IMR-90 (cell line): ENCODE measurements around the gene EPB41L4A. TPM values are rescaled to one million over a fixed set of nuclear protein-coding genes. Genes with fewer than 3 reads are reported as not detected.

Source experiments
- ATAC-seq: fragments of 200-7000 bp; cut with Tn5 transposase; 2 replicates; pipeline ENCODE4 v1.9.1; 2020; ENCODE audit warnings: low read depth, mild to moderate bottlenecking, moderate library complexity
- BruUV-seq: library from RNA; stranded (reverse); fragments of 400-500 nt; replicated peaks from 2 replicates; lab custom pipeline; 2021; lab: Mats Ljungman, UMichigan
- CTCF ChIA-PET: fragments of 300-600 bp; formaldehyde crosslinking; extraction: SDS; loops from one replicate; lab custom pipeline; 2021; ENCODE audit warnings: antibody characterized with exemption; lab: Yijun Ruan, JAX
- POLR2A ChIA-PET: fragments of 300-600 bp; sonication (Branson Sonifier 250); formaldehyde crosslinking; loops from one replicate; lab custom pipeline; 2022; ENCODE audit warnings: antibody characterized with exemption; ENCODE audit not compliant: unreplicated experiment; lab: Charles Lee
- DNase-seq: peaks from one replicate; pipeline ENCODE4 v3.0.0; 2013
- H2AFZ ChIP-seq: replicated peaks from 2 replicates; pipeline ENCODE3; 2013; ENCODE audit warnings: low read length, mild to moderate bottlenecking; ENCODE audit not compliant: poor library complexity
- H2AK5ac ChIP-seq: 2 replicates; pipeline ENCODE4 v1.6.1; 2013; ENCODE audit warnings: low read depth, low read length, inconsistent platforms
- H2AK9ac ChIP-seq: replicated peaks from 2 replicates; pipeline ENCODE3; 2013; ENCODE audit warnings: mild to moderate bottlenecking, low read depth, low read length, moderate library complexity; ENCODE audit not compliant: poor library complexity
- H2BK120ac ChIP-seq: 2 replicates; pipeline ENCODE4 v1.6.1; 2013; ENCODE audit warnings: low read depth, low read length, inconsistent platforms
- H2BK15ac ChIP-seq: 3 replicates; pipeline ENCODE4 v1.6.1; 2013; ENCODE audit warnings: low read depth, low read length, inconsistent platforms
- H2BK20ac ChIP-seq: 2 replicates; pipeline ENCODE4 v1.6.1; 2013; ENCODE audit warnings: low read depth, mild to moderate bottlenecking, inconsistent platforms, low read length, moderate library complexity
- H2BK5ac ChIP-seq: 2 replicates; pipeline ENCODE4 v1.6.1; 2013; ENCODE audit warnings: mild to moderate bottlenecking, low read depth, low read length, inconsistent platforms; ENCODE audit not compliant: poor library complexity, severe bottlenecking
- H3K14ac ChIP-seq: replicated peaks from 2 replicates; pipeline ENCODE4 v1.6.1; 2013; ENCODE audit warnings: low read depth, low read length, inconsistent platforms
- H3K18ac ChIP-seq: 2 replicates; pipeline ENCODE4 v1.6.1; 2013; ENCODE audit warnings: low read depth, low read length, control low read depth
- H3K23ac ChIP-seq: 2 replicates; pipeline ENCODE4 v1.6.1; 2013; ENCODE audit warnings: low read depth, low read length, inconsistent platforms
- H3K27ac ChIP-seq: 2 replicates; pipeline ENCODE4 v1.5.1; 2013; ENCODE audit warnings: mild to moderate bottlenecking, control low read depth, low read length; ENCODE audit not compliant: insufficient read depth
- H3K27me3 ChIP-seq: 2 replicates; pipeline ENCODE4 v1.6.1; 2013; ENCODE audit warnings: low read length; ENCODE audit not compliant: control insufficient read depth, insufficient read depth
- H3K36me3 ChIP-seq: 2 replicates; pipeline ENCODE4 v1.6.1; 2013; ENCODE audit warnings: low read length, mixed read lengths; ENCODE audit not compliant: control insufficient read depth, insufficient read depth
- H3K4ac ChIP-seq: 2 replicates; pipeline ENCODE4 v1.6.1; 2013; ENCODE audit warnings: low read depth, low read length, inconsistent platforms
- H3K4me1 ChIP-seq: 2 replicates; pipeline ENCODE4 v1.6.1; 2013; ENCODE audit warnings: low read length, mixed read lengths; ENCODE audit not compliant: control insufficient read depth, insufficient read depth
- H3K4me2 ChIP-seq: 2 replicates; pipeline ENCODE4 v1.6.1; 2013; ENCODE audit warnings: low read depth, mild to moderate bottlenecking, control low read depth, low read length, moderate library complexity
- H3K4me3 ChIP-seq: 2 replicates; pipeline ENCODE4 v1.5.1; 2013; ENCODE audit warnings: low read depth, mild to moderate bottlenecking, control low read depth, low read length, moderate library complexity; ENCODE audit not compliant: insufficient read depth
- H3K56ac ChIP-seq: 2 replicates; pipeline ENCODE4 v1.6.1; 2013; ENCODE audit warnings: low read length, inconsistent platforms; ENCODE audit not compliant: insufficient read depth; ENCODE audit errors: extremely low read depth
- H3K79me1 ChIP-seq, 2 experiments: 2 replicates each; pipeline ENCODE4 v1.6.1; 2013; ENCODE audit warnings: low read length in 2 of 2, inconsistent platforms in 1 of 2, low read depth in 1 of 2
- H3K9ac ChIP-seq: 2 replicates; pipeline ENCODE4 v1.6.1; 2013; ENCODE audit warnings: low read depth, low read length, control low read depth
- H3K9me1 ChIP-seq: 2 replicates; pipeline ENCODE4 v1.6.1; 2013; ENCODE audit warnings: low read length, inconsistent platforms; ENCODE audit not compliant: insufficient read depth
- H3K9me3 ChIP-seq: 2 replicates; pipeline ENCODE4 v1.6.1; 2013; ENCODE audit warnings: low read length; ENCODE audit not compliant: control insufficient read depth, insufficient read depth
- H4K20me1 ChIP-seq: 2 replicates; pipeline ENCODE4 v1.6.1; 2013; ENCODE audit warnings: low read length, inconsistent platforms; ENCODE audit not compliant: insufficient read depth
- H4K5ac ChIP-seq: 2 replicates; pipeline ENCODE4 v1.6.1; 2013; ENCODE audit warnings: mild to moderate bottlenecking, low read depth, low read length, control low read depth
- H4K8ac ChIP-seq, 2 experiments: 2 replicates each; pipeline ENCODE4 v1.6.1; 2013; ENCODE audit warnings: low read depth in 2 of 2, low read length in 2 of 2, control low read depth in 1 of 2, inconsistent platforms in 1 of 2
- H4K91ac ChIP-seq: 2 replicates; pipeline ENCODE4 v1.6.1; 2013; ENCODE audit warnings: low read depth, low read length, inconsistent platforms; ENCODE audit not compliant: insufficient read depth
- CEBPB ChIP-seq: IDR thresholded peaks from 2 replicates; pipeline ENCODE4 v1.6.1; 2012; ENCODE audit warnings: low read depth, low read length, improper control_type of control experiment
- FOS ChIP-seq: fragments of 150-350 bp; IDR thresholded peaks from 2 replicates; pipeline ENCODE4 v1.6.1; 2016; ENCODE audit warnings: low read depth, low read length
- MAZ ChIP-seq: IDR thresholded peaks from 2 replicates; pipeline ENCODE4 v1.6.1; 2012; ENCODE audit warnings: low read depth, mild to moderate bottlenecking, low read length, improper control_type of control experiment, moderate library complexity, borderline replicate concordance
- MXI1 ChIP-seq: IDR thresholded peaks from 2 replicates; pipeline ENCODE4 v1.6.1; 2012; ENCODE audit warnings: low read depth, mild to moderate bottlenecking, low read length, moderate library complexity, borderline replicate concordance
- NFE2L2 ChIP-seq: fragments of 150-350 bp; IDR thresholded peaks from 2 replicates; pipeline ENCODE4 v1.6.1; 2016; ENCODE audit warnings: low read depth, mild to moderate bottlenecking, low read length
- RAD21 ChIP-seq: IDR thresholded peaks from 2 replicates; pipeline ENCODE4 v1.6.1; 2012; ENCODE audit warnings: low read length, improper control_type of control experiment
- RCOR1 ChIP-seq: IDR thresholded peaks from 2 replicates; pipeline ENCODE4 v1.6.1; 2012; ENCODE audit warnings: mild to moderate bottlenecking, low read length, improper control_type of control experiment; ENCODE audit not compliant: insufficient replicate concordance
- RFX5 ChIP-seq: IDR thresholded peaks from 2 replicates; pipeline ENCODE4 v1.8.0; 2012; ENCODE audit warnings: low read depth, mild to moderate bottlenecking, low read length, moderate library complexity
- SMC3 ChIP-seq: fragments of 150-350 bp; IDR thresholded peaks from 2 replicates; pipeline ENCODE4 v1.6.1; 2016; ENCODE audit warnings: low read depth, mild to moderate bottlenecking, antibody characterized with exemption, low read length, moderate library complexity
- WGBS, 2 experiments: methylation state at CpG; one replicate each; pipeline versions ENCODE4 v1.1.5 to v1.1.7; 2013; ENCODE audit warnings: missing lambda C conversion rate in 2 of 2; ENCODE audit not compliant: insufficient read length in 1 of 2; ENCODE audit errors: extremely low coverage in 2 of 2; 5-methylcytosine and 5-hydroxymethylcytosine counted together
- dilution Hi-C: fragments of 300-500 bp; cut with HindIII; formaldehyde crosslinking; loops from one replicate; pipeline ENCODE4 v1.14.3; 2018; ENCODE audit warnings: low sequenced_read_pairs; ENCODE audit not compliant: unreplicated experiment
- in situ Hi-C: fragments of 300-500 bp; cut with MboI; formaldehyde crosslinking; loops from 3 replicates; pipeline ENCODE4 v1.14.3; 2019; ENCODE audit warnings: low sequenced_read_pairs, inconsistent platforms, mixed read lengths
- intact Hi-C: fragments of 100-400 bp; cut with micrococcal nuclease; formaldehyde crosslinking; loops from 2 replicates; pipeline ENCODE4 v1.10.0; 2022
- polyA plus RNA-seq, 3 experiments: library from polyadenylated mRNA; depleted of rRNA; stranded (reverse); fragments of >200 nt; gene quantifications; 2 replicates each; pipeline ENCODE4 v1.2.3, GENCODE V29; 2012; ENCODE audit warnings: low replicate concordance in 1 of 3
- total RNA-seq: library from RNA; depleted of rRNA; stranded (reverse); fragments of >200 nt; gene quantifications from 2 replicates; pipeline ENCODE4 v1.2.3, GENCODE V29; 2012
- TF ChIP-seq, protein P1 (sequence below): fragments of 150-350 bp; IDR thresholded peaks from 2 replicates; pipeline ENCODE4 v1.6.1; 2016; ENCODE audit warnings: low read depth, mild to moderate bottlenecking, low read length, moderate library complexity, borderline replicate concordance
- TF ChIP-seq, protein P2 (sequence below): conservative IDR thresholded peaks from 2 replicates; pipeline ENCODE4 v1.5.1; 2012; ENCODE audit warnings: mild to moderate bottlenecking, low read depth, low read length, improper control_type of control experiment
- TF ChIP-seq, protein P3 (sequence below): fragments of 150-350 bp; IDR thresholded peaks from 2 replicates; pipeline ENCODE4 v1.6.1; 2017; ENCODE audit warnings: mild to moderate bottlenecking, antibody characterized with exemption, low read length, low read depth

The EPB41L4A gene
- total and polyA plus RNA-seq, 2 of the 4 experiments (the other 2 are of a cell fraction), result under 0.01 to 0.02 TPM

DNA sequence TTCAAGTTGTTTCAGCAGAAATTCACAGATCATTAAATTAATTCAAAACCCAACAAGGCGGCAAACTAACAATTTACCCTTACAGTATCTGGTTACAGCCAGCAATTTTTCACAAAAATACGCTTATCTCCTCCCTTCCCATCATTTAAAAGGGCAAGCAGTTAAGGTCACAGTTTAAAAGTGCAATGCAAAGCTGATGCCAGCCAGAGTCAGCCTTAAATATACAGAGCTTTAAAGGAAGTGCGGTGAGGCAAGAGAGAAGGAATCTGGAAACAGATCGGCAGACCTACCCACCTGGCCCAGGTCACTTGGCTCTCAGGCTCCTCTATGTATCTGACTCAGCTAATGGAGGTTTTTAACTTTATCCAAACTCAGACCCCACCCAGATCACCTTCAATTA lies 31.0 kb downstream of the EPB41L4A start:
- no peak overlapping the region for H2BK5ac ChIP-seq
- H3K23ac ChIP-seq, result no peak overlapping the region
- H3K27me3 ChIP-seq, result no peaks in the 10 kb centered on the region; the same call in 1 of the 2 replicates
- H2AK5ac ChIP-seq, result no peak overlapping the region
- H3K4me1 ChIP-seq, result no peaks in the 10 kb centered on the region
- H3K4me2 ChIP-seq, result no peak overlapping the region
- dilution Hi-C loops, result no loop called here
- intact Hi-C loops, result no loop called here
- no peak for DNase-seq
- ChIA-PET CTCF (interaction anchor here (0.9 kb wide), 1 partner anchor 17 kb away, joined by 4 read pairs; no protein-coding TSS in a partner anchor), POLR2A (no interaction called here)
- no peak overlapping the region for H3K9ac ChIP-seq
- no peak overlapping the region for H3K27ac ChIP-seq
- no TSS peak for BruUV-seq
- no peak overlapping the region for H3K4ac ChIP-seq
- H4K8ac ChIP-seq, result no peak overlapping the region
- no peak overlapping the region for H3K4me3 ChIP-seq
- in situ Hi-C loops, result no loop called here
- H3K36me3 ChIP-seq, result no peaks in the 10 kb centered on the region
- H2BK120ac ChIP-seq, result no peak overlapping the region
- no peak for ATAC-seq
- no peaks in the 10 kb centered on the region for H3K79me1 ChIP-seq
- H3K9me1 ChIP-seq, result no peaks in the 10 kb centered on the region
- no peak overlapping the region for H3K18ac ChIP-seq
- H4K5ac ChIP-seq, result no peak overlapping the region
- no CpG with 5 or more reads among the region's 4 CpGs for WGBS, 2 experiments
- H3K56ac ChIP-seq, result no peak overlapping the region
- H2BK20ac ChIP-seq, result no peak overlapping the region
- H3K14ac ChIP-seq, result no peak overlapping the region
- no peak overlapping the region for H2AK9ac ChIP-seq
- no peaks in the 10 kb centered on the region for H3K9me3 ChIP-seq
- no peak overlapping the region for H2BK15ac ChIP-seq
- H2AFZ ChIP-seq, result no peak overlapping the region
- H4K20me1 ChIP-seq, result no peaks in the 10 kb centered on the region
- TF ChIP-seq, protein P1, sequence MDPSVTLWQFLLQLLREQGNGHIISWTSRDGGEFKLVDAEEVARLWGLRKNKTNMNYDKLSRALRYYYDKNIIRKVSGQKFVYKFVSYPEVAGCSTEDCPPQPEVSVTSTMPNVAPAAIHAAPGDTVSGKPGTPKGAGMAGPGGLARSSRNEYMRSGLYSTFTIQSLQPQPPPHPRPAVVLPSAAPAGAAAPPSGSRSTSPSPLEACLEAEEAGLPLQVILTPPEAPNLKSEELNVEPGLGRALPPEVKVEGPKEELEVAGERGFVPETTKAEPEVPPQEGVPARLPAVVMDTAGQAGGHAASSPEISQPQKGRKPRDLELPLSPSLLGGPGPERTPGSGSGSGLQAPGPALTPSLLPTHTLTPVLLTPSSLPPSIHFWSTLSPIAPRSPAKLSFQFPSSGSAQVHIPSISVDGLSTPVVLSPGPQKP, result no peak
- no peak for TF ChIP-seq RFX5
- no peak for TF ChIP-seq SMC3
- no peak for TF ChIP-seq RCOR1
- no peak for TF ChIP-seq RAD21
- TF ChIP-seq, protein P2, sequence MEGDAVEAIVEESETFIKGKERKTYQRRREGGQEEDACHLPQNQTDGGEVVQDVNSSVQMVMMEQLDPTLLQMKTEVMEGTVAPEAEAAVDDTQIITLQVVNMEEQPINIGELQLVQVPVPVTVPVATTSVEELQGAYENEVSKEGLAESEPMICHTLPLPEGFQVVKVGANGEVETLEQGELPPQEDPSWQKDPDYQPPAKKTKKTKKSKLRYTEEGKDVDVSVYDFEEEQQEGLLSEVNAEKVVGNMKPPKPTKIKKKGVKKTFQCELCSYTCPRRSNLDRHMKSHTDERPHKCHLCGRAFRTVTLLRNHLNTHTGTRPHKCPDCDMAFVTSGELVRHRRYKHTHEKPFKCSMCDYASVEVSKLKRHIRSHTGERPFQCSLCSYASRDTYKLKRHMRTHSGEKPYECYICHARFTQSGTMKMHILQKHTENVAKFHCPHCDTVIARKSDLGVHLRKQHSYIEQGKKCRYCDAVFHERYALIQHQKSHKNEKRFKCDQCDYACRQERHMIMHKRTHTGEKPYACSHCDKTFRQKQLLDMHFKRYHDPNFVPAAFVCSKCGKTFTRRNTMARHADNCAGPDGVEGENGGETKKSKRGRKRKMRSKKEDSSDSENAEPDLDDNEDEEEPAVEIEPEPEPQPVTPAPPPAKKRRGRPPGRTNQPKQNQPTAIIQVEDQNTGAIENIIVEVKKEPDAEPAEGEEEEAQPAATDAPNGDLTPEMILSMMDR, result no peak
- no peak for TF ChIP-seq MXI1
- no peak for TF ChIP-seq CEBPB
- TF ChIP-seq NFE2L2, result no peak
- TF ChIP-seq, protein P3, sequence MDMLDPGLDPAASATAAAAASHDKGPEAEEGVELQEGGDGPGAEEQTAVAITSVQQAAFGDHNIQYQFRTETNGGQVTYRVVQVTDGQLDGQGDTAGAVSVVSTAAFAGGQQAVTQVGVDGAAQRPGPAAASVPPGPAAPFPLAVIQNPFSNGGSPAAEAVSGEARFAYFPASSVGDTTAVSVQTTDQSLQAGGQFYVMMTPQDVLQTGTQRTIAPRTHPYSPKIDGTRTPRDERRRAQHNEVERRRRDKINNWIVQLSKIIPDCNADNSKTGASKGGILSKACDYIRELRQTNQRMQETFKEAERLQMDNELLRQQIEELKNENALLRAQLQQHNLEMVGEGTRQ, result no peak
- no peak for TF ChIP-seq MAZ
- TF ChIP-seq FOS, result no peak
- no peak overlapping the region for H4K91ac ChIP-seq
